GM23248 (cell line): ENCODE results near the gene LAP3. TPM values are rescaled to one million over a fixed set of nuclear protein-coding genes. Genes with fewer than 3 reads are reported as not detected.

ENCODE experiments used
- DNase-seq: peaks from one replicate; pipeline ENCODE4 v3.0.0-alpha.2; 2015
- H2AFZ ChIP-seq: fragments of 200-600 bp; sonication (generic); 2 replicates; pipeline ENCODE4 v1.6.1; 2016; ENCODE audit warnings: antibody characterized with exemption
- H3F3A ChIP-seq: fragments of 200-600 bp; sonication (generic); 2 replicates; pipeline ENCODE4 v1.6.1; 2016; ENCODE audit warnings: mild to moderate bottlenecking, antibody characterized with exemption, mixed run types; ENCODE audit not compliant: insufficient read depth
- H3K27ac ChIP-seq: fragments of 200-600 bp; sonication (generic); 2 replicates; pipeline ENCODE4 v1.5.1; 2016; ENCODE audit warnings: mild to moderate bottlenecking
- H3K27me3 ChIP-seq: fragments of 200-600 bp; sonication (generic); replicated peaks from 2 replicates; pipeline ENCODE4 v1.6.1; 2016; ENCODE audit warnings: mild to moderate bottlenecking; ENCODE audit not compliant: insufficient read depth
- H3K36me3 ChIP-seq: fragments of 200-600 bp; sonication (generic); 2 replicates; pipeline ENCODE4 v1.6.1; 2016; ENCODE audit warnings: low read depth, mild to moderate bottlenecking
- H3K4me1 ChIP-seq: fragments of 200-600 bp; sonication (generic); 2 replicates; pipeline ENCODE4 v1.6.1; 2016; ENCODE audit warnings: mild to moderate bottlenecking; ENCODE audit not compliant: insufficient read depth
- H3K4me2 ChIP-seq: fragments of 200-600 bp; sonication (generic); one replicate; pipeline ENCODE4 v1.6.1; 2016; ENCODE audit warnings: mild to moderate bottlenecking; ENCODE audit not compliant: unreplicated experiment
- H3K4me3 ChIP-seq: fragments of 200-600 bp; sonication (generic); 2 replicates; pipeline ENCODE4 v1.5.1; 2016; ENCODE audit warnings: mild to moderate bottlenecking
- H3K79me2 ChIP-seq: fragments of 200-600 bp; sonication (generic); 2 replicates; pipeline ENCODE4 v1.6.1; 2016; ENCODE audit warnings: mild to moderate bottlenecking; ENCODE audit not compliant: insufficient read depth
- H3K9ac ChIP-seq: fragments of 200-600 bp; sonication (generic); 2 replicates; pipeline ENCODE4 v1.6.1; 2016; ENCODE audit warnings: mild to moderate bottlenecking
- H3K9me2 ChIP-seq: fragments of 200-600 bp; sonication (generic); 2 replicates; pipeline ENCODE4 v1.6.1; 2016; ENCODE audit warnings: mixed run types, mild to moderate bottlenecking, moderate library complexity; ENCODE audit not compliant: insufficient read depth
- H3K9me3 ChIP-seq: fragments of 200-600 bp; sonication (generic); one replicate; pipeline ENCODE4 v1.6.1; 2017; ENCODE audit warnings: low read depth
- H4K20me1 ChIP-seq: fragments of 200-600 bp; sonication (generic); 2 replicates; pipeline ENCODE4 v1.6.0; 2016; ENCODE audit not compliant: insufficient read depth
- EZH2 ChIP-seq: fragments of 200-600 bp; sonication (generic); IDR thresholded peaks from 2 replicates; pipeline ENCODE4 v1.6.1; 2018; ENCODE audit warnings: antibody characterized with exemption, mild to moderate bottlenecking; ENCODE audit not compliant: insufficient read depth, poor library complexity, severe bottlenecking
- EZH2phosphoT487 ChIP-seq: fragments of 200-600 bp; sonication (generic); IDR thresholded peaks from 2 replicates; pipeline ENCODE4 v1.6.1; 2018; ENCODE audit warnings: antibody characterized with exemption, moderate library complexity, mild to moderate bottlenecking, low read depth; ENCODE audit not compliant: insufficient read depth
- WGBS, 2 experiments: methylation state at CpG; one replicate each; pipeline ENCODE4 v1.1.6; 2015 to 2017; ENCODE audit warnings: low lambda C conversion rate in 2 of 2, low coverage in 1 of 2; ENCODE audit errors: missing lambda C conversion rate in 2 of 2; 5-methylcytosine and 5-hydroxymethylcytosine counted together
- in situ Hi-C: fragments of 300-500 bp; cut with MboI; formaldehyde crosslinking; loops from 2 replicates; pipeline ENCODE4 v1.15.0; 2020
- polyA plus RNA-seq: library from polyadenylated mRNA; unstranded; fragments of >200 nt; fragmentation: Nextera tagmentation; extraction: Ambion mirVana; gene quantifications from 2 replicates; pipeline ENCODE4 v1.2.1, GENCODE V29; 2016
- total RNA-seq: library from RNA; depleted of rRNA; stranded (reverse); fragments of >200 nt; shearing (Covaris generic); gene quantifications from 2 replicates; pipeline ENCODE4 v1.2.3, GENCODE V29; 2014

Gene LAP3
- total and polyA plus RNA-seq, 2 experiments from 2014 or later, result 60.7 to 75.4 TPM

- 0 out of 2 replicates have a peak, but pooled peaks cover 16% of the 10 kb centered on the region for H4K20me1 ChIP-seq
- WGBS, 2 experiments, result 27 to 32% methylated on average over 7 of the region's 7 CpGs
These were observed 42.6 kb downstream of the LAP3 start for GRCh38 chr4:17619416-17620105.

GRCh38 chr4:17623451-17624001 is 46.5 kb downstream of the LAP3 start:
- no peak overlapping the region for H3K9ac ChIP-seq
- 17 to 19% methylated on average over 7 of the region's 7 CpGs for WGBS, 2 experiments
- in situ Hi-C loops, result no loop called here
- no peaks in the 10 kb centered on the region for H3K9me2 ChIP-seq
- no peak overlapping the region for H2AFZ ChIP-seq
- H3K27me3 ChIP-seq, result no peaks in the 10 kb centered on the region
- H3K4me2 ChIP-seq, result no peak overlapping the region
- 0 out of 2 replicates have a peak, but pooled peaks cover 20% of the 10 kb centered on the region for H4K20me1 ChIP-seq
- H3K79me2 ChIP-seq, result peaks cover 76% of the 10 kb centered on the region
- no peak overlapping the region for H3K4me3 ChIP-seq
- H3F3A ChIP-seq, result peaks cover 39% of the 10 kb centered on the region
- peaks cover 25% of the 10 kb centered on the region for H3K4me1 ChIP-seq
- no peak for TF ChIP-seq EZH2phosphoT487
- no peak for TF ChIP-seq EZH2
- H3K36me3 ChIP-seq, result peaks cover 67% of the 10 kb centered on the region
- H3K9me3 ChIP-seq, result no peaks in the 10 kb centered on the region
- peak overlapping the region; percentile 10; the same call in 1 of the 2 replicates for H3K27ac ChIP-seq
- DNase-seq, result peak; percentile 78

More at GRCh38 chr4:17619416-17620105, 42.6 kb downstream of the LAP3 start:
- DNase-seq, result peak; percentile 57
- no peaks in the 10 kb centered on the region for H3K9me2 ChIP-seq
- H3K79me2 ChIP-seq, result peaks cover 87% of the 10 kb centered on the region
- H3K4me3 ChIP-seq, result no peak overlapping the region
- no peaks in the 10 kb centered on the region for H3K27me3 ChIP-seq
- no peaks in the 10 kb centered on the region for H3K9me3 ChIP-seq
- TF ChIP-seq EZH2phosphoT487 (no peak), EZH2 (no peak)
- peak overlapping the region; percentile 35; the same call in 1 of the 2 replicates for H3K9ac ChIP-seq
- no peak overlapping the region for H2AFZ ChIP-seq
- H3K4me1 ChIP-seq, result peaks cover 29% of the 10 kb centered on the region
- in situ Hi-C loops, result no loop called here
- H3K27ac ChIP-seq, result peak overlapping the region; percentile 64
- H3K4me2 ChIP-seq, result no peak overlapping the region
- peaks cover 39% of the 10 kb centered on the region for H3K36me3 ChIP-seq
- H3F3A ChIP-seq, result peaks cover 39% of the 10 kb centered on the region

- Histone ChIP-seq H3K4me2 (no peak overlapping the region), H3K36me3 (peaks cover 72% of the 10 kb centered on the region), H3K4me3 (no peak overlapping the region), H4K20me1 (0 out of 2 replicates have a peak, but pooled peaks cover 12% of the 10 kb centered on the region), H3K9me2 (no peaks in the 10 kb centered on the region), H3K4me1 (peaks cover 13% of the 10 kb centered on the region; the same call in 1 of the 2 replicates), H3K9me3 (no peaks in the 10 kb centered on the region), H3K9ac (no peak overlapping the region), H3K27ac (no peak overlapping the region), H2AFZ (no peak overlapping the region), H3K79me2 (peaks cover 77% of the 10 kb centered on the region), H3K27me3 (no peaks in the 10 kb centered on the region), H3F3A (peaks cover 28% of the 10 kb centered on the region)
- no peak for TF ChIP-seq EZH2
- no peak for TF ChIP-seq EZH2phosphoT487
- WGBS, 2 experiments, result 83 to 88% methylated on average over 2 of the region's 2 CpGs
- DNase-seq, result no peak
- in situ Hi-C loops, result no loop called here
These were observed 47.8 kb downstream of the LAP3 start for GRCh38 chr4:17624821-17625220.

- H3K9me3 ChIP-seq, result no peaks in the 10 kb centered on the region
- H3K9ac ChIP-seq, result no peak overlapping the region
- H3K4me1 ChIP-seq, result no peaks in the 10 kb centered on the region
- TF ChIP-seq EZH2 (no peak), EZH2phosphoT487 (no peak)
- no peak overlapping the region for H3K4me2 ChIP-seq
- no peaks in the 10 kb centered on the region for H3K27me3 ChIP-seq
- WGBS, 2 experiments, result 98 to 99% methylated on average over 4 of the region's 4 CpGs
- H3F3A ChIP-seq, result peaks cover 15% of the 10 kb centered on the region
- DNase-seq, result no peak
- H3K9me2 ChIP-seq, result no peaks in the 10 kb centered on the region
- H3K79me2 ChIP-seq, result peaks cover 40% of the 10 kb centered on the region
- no peak overlapping the region for H2AFZ ChIP-seq
- H3K36me3 ChIP-seq, result peaks cover 74% of the 10 kb centered on the region; the same call in 1 of the 2 replicates
- no peaks in the 10 kb centered on the region for H4K20me1 ChIP-seq
- H3K27ac ChIP-seq, result no peak overlapping the region
- in situ Hi-C loops, result loop anchor here (10.0 kb wide), 1 partner anchor 965 kb away; no protein-coding TSS in a partner anchor
- no peak overlapping the region for H3K4me3 ChIP-seq
These were observed 53.2 kb downstream of the LAP3 start for GRCh38 chr4:17630228-17630627.
